ENCODE measurements around the gene GIPC1.

Gene GIPC1

DNA sequence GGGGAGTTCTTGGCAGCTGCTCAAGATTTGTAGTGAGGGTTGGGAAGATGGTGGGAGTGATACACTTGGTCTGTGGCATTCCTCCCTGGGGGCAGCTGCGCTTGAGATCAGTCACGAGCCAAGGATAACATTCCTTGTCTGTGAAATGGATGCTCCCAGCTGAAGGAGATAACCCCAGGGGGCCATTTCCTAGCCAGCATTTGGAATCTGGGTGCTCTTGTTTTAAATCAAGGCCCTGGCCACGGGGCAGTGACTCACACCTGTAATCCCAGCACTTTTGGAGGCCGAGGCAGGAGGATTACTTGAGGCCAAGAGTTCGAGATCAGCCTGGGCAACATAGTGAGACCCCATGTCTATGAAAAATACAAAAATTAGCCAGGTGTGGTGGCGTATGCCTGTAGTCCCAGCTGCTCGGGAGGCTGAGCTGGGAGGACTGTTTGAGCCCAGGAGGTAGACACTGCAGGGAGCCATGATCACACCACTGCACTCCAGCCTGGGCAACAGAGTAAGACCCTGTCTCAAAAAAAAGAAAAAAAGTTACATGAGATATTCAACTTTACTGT, 58.3 kb downstream of the GIPC1 start:
- no peak for DNase-seq (ENCODE audit: low read depth, low spot score)

DNA sequence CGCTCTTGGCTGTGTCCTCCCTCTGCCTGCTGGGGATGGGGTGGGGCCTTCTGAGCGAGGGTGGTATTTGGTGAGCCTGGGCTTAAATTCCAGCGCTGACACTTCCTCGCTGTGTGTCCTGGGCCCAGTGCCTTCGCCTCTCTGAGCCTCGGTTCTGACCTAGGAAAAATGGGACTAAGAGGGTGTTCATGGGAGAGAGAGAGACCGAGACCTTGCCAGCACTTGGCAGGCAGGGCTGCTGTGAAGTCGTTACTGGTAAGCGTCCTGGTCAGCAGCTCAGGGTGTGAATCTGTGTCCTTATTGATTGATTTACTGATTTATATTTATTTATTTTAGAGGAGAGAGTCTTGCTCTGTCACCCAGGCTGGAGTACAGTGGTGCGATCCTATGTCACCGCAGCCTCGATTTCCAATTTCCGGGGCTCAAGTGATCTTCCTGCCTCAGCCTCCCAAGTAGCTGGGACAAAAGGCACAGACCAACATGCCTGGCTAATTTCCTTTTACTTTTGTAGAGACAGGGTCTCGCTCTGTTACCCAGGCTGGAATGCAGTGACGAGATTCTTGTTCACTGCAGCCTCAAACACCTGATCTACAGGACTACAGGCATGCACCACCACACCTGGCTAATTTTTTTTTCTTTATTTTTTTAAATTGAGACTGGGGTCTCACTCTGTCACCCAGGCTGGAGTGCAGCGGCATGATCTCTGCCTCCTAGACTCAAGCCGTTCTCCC, 60.4 kb downstream of the GIPC1 start:
- no peak for DNase-seq (ENCODE audit: low read depth, low spot score)

GRCh38 chr19:14434543-14435319, 61.2 kb downstream of the GIPC1 start:
- DNase-seq (ENCODE audit: low read depth, low spot score): peak; percentile 33

GRCh38 chr19:14433554-14434501, 62.1 kb downstream of the GIPC1 start:
- no peak for DNase-seq (ENCODE audit: low read depth, low spot score)

DNA sequence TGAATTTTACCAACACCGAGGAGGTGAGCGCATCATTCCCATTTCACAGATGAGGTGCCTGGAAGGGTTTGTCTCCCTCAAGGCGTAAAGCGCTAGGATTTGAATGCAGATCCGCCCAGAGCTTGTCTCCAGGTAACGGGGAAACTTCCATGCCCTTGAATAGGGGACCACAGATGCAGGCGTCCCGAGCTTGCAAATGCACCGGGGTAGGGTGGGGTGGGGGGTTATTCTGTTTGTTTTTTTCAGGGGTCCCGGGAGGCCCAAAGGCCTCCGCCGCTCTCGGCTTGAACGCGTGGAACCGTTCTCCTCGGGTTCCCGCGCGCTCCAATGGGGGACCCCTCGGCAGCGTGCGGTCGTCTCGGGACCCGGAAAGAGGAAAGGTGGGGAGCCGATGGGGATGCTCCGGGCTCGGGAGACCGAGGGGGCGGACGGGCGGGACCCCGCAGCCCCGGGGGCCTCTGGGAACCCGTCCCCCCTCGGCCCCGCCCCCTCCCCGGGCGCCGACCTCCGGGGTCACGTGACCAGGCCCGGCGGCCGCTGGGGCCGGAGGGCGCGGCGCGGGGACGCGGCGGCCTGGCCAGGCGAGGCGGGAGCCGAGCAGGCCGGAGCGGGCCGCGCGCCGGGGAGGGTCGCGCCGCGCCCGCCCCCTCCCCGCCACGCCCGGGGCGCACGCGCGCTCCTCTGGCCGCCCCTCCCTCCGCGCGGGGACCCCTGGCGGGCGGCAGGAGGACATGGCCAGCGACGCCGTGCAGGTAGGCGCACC, 63.0 kb downstream of the GIPC1 start, which contains the start of gene PKN1:
Gene PKN1, plus strand, starts transcription at position 516 of the 763 bp plus-strand sequence. Its CDS starts 216 bp downstream, at position 732.
- DNase-seq (ENCODE audit: low read depth, low spot score): no peak

- DNase-seq (ENCODE audit: low read depth, low spot score): no peak
These were observed 65.2 kb downstream of the GIPC1 start for GRCh38 chr19:14430712-14431111.

- no peak for DNase-seq (ENCODE audit: low read depth, low spot score)
These were observed 67.0 kb downstream of the GIPC1 start for GRCh38 chr19:14428882-14429416.

Measured in smooth muscle cell of the brain vasculature (primary cell).